Progenitor cell of endocrine pancreas (in vitro differentiated cells): ENCODE data around the gene MAD1L1. TPM values are rescaled to one million over a fixed set of nuclear protein-coding genes. Genes with fewer than 3 reads are reported as not detected.

ENCODE experiments used
- DNase-seq: peaks from one replicate; pipeline ENCODE4 v3.0.0; 2021; ENCODE audit warnings: low spot score; ENCODE audit not compliant: unreplicated experiment
- H3K27ac Mint-ChIP-seq: 2 replicates; pipeline ENCODE4 v1.8.0; 2021; ENCODE audit warnings: mild to moderate bottlenecking, moderate library complexity, mixed read lengths
- H3K27me3 Mint-ChIP-seq: 2 replicates; pipeline ENCODE4 v1.8.0; 2021; ENCODE audit warnings: mixed read lengths
- H3K36me3 Mint-ChIP-seq: 2 replicates; pipeline ENCODE4 v1.8.0; 2022; ENCODE audit warnings: mixed read lengths; ENCODE audit not compliant: insufficient read depth
- H3K4me1 Mint-ChIP-seq: 2 replicates; pipeline ENCODE4 v1.8.0; 2021; ENCODE audit warnings: low read depth, mixed read lengths
- H3K4me3 Mint-ChIP-seq: 2 replicates; pipeline ENCODE4 v1.8.0; 2021; ENCODE audit warnings: low read depth, mild to moderate bottlenecking, moderate library complexity, mixed read lengths
- H3K9me3 Mint-ChIP-seq: 2 replicates; pipeline ENCODE4 v1.8.0; 2021; ENCODE audit warnings: low read depth, mixed read lengths
- CTCF ChIP-seq: fragments of 200-600 bp; sonication (generic); IDR thresholded peaks from one replicate; pipeline ENCODE4 v1.5.0; 2021; ENCODE audit warnings: antibody characterized with exemption, mild to moderate bottlenecking; ENCODE audit not compliant: unreplicated experiment
- total RNA-seq: library from RNA; stranded (reverse); gene quantifications from 2 replicates; pipeline ENCODE4 v1.2.1, GENCODE V29; 2021

The MAD1L1 gene
- total RNA-seq, 1 donor from 2014 or later, result 49.8 TPM

- Mint-ChIP-seq H3K27ac (no peak overlapping the region), H3K27me3 (no peaks in the 10 kb centered on the region), H3K4me3 (no peak overlapping the region), H3K9me3 (no peaks in the 10 kb centered on the region), H3K4me1 (no peaks in the 10 kb centered on the region), H3K36me3 (peaks cover 6% of the 10 kb centered on the region)
- TF ChIP-seq CTCF, result no peak
- DNase-seq, result no peak
Measured at GRCh38 chr7:2144926-2145325, 87.8 kb downstream of the MAD1L1 start.

- no peak for TF ChIP-seq CTCF
- peaks cover 6% of the 10 kb centered on the region for H3K36me3 Mint-ChIP-seq
- H3K27me3 Mint-ChIP-seq, result no peaks in the 10 kb centered on the region
- no peak for DNase-seq
- H3K4me3 Mint-ChIP-seq, result no peak overlapping the region
- H3K9me3 Mint-ChIP-seq, result no peaks in the 10 kb centered on the region
- H3K4me1 Mint-ChIP-seq, result no peaks in the 10 kb centered on the region
- H3K27ac Mint-ChIP-seq, result peak overlapping the region; percentile 20
Measured at GRCh38 chr7:2143981-2144595, 88.7 kb downstream of the MAD1L1 start.

GRCh38 chr7:2143450-2143849 lies 89.3 kb downstream of the MAD1L1 start:
- Mint-ChIP-seq H3K27ac (no peak overlapping the region), H3K9me3 (no peaks in the 10 kb centered on the region), H3K4me3 (no peak overlapping the region), H3K27me3 (no peaks in the 10 kb centered on the region), H3K4me1 (no peaks in the 10 kb centered on the region), H3K36me3 (peaks cover 6% of the 10 kb centered on the region)
- no peak for DNase-seq
- no peak for TF ChIP-seq CTCF

- Mint-ChIP-seq H3K4me1 (no peaks in the 10 kb centered on the region), H3K27ac (no peak overlapping the region), H3K36me3 (peaks cover 6% of the 10 kb centered on the region), H3K9me3 (no peaks in the 10 kb centered on the region), H3K27me3 (no peaks in the 10 kb centered on the region), H3K4me3 (no peak overlapping the region)
- DNase-seq, result no peak
- TF ChIP-seq CTCF, result no peak
Measured at GRCh38 chr7:2142386-2142785, 90.4 kb downstream of the MAD1L1 start.

GRCh38 chr7:2141651-2142050 lies 91.1 kb downstream of the MAD1L1 start:
- no peak overlapping the region for H3K27ac Mint-ChIP-seq
- no peak for TF ChIP-seq CTCF
- H3K4me1 Mint-ChIP-seq, result no peaks in the 10 kb centered on the region
- DNase-seq, result no peak
- no peaks in the 10 kb centered on the region for H3K27me3 Mint-ChIP-seq
- no peak overlapping the region for H3K4me3 Mint-ChIP-seq
- H3K36me3 Mint-ChIP-seq, result peaks cover 6% of the 10 kb centered on the region
- H3K9me3 Mint-ChIP-seq, result no peaks in the 10 kb centered on the region
